HEK293 (cell line): ENCODE data around the gene DNAJB1.

Source experiments
- CTCF ChIP-seq: fragments of 450-650 bp; formaldehyde crosslinking; IDR thresholded peaks from 2 replicates; pipeline ENCODE4 v1.5.1; 2016; ENCODE audit warnings: missing biosample characterization, missing genetic modification characterization
- INSM2 ChIP-seq: fragments of 450-650 bp; formaldehyde crosslinking; IDR thresholded peaks from 2 replicates; pipeline ENCODE4 v1.5.1; 2016; ENCODE audit warnings: missing biosample characterization, missing genetic modification characterization
- REPIN1 ChIP-seq: fragments of 450-650 bp; formaldehyde crosslinking; IDR thresholded peaks from 2 replicates; pipeline ENCODE4 v1.5.1; 2017; ENCODE audit warnings: missing biosample characterization, missing genetic modification characterization, low read depth
- TSHZ1 ChIP-seq: fragments of 450-650 bp; formaldehyde crosslinking; IDR thresholded peaks from 2 replicates; pipeline ENCODE4 v1.5.1; 2016; ENCODE audit warnings: missing biosample characterization, missing genetic modification characterization, borderline replicate concordance
- ZBTB10 ChIP-seq: fragments of 450-650 bp; formaldehyde crosslinking; IDR thresholded peaks from 2 replicates; pipeline ENCODE4 v1.5.1; 2016; ENCODE audit warnings: missing biosample characterization, missing genetic modification characterization
- ZNF341 ChIP-seq: fragments of 450-650 bp; formaldehyde crosslinking; IDR thresholded peaks from 2 replicates; pipeline ENCODE4; 2016; ENCODE audit warnings: low read depth, missing biosample characterization, missing genetic modification characterization
- ZNF366 ChIP-seq: fragments of 450-650 bp; formaldehyde crosslinking; conservative IDR thresholded peaks from 2 replicates; pipeline ENCODE4 v1.5.1; 2016; ENCODE audit warnings: missing biosample characterization, missing genetic modification characterization
- ZNF544 ChIP-seq: fragments of 450-650 bp; formaldehyde crosslinking; IDR thresholded peaks from 2 replicates; pipeline ENCODE4 v1.5.0; 2017; ENCODE audit warnings: missing biosample characterization, missing genetic modification characterization
- ZNF677 ChIP-seq: fragments of 450-650 bp; IDR thresholded peaks from 2 replicates; pipeline ENCODE4 v1.5.0; 2018; ENCODE audit warnings: missing biosample characterization, mild to moderate bottlenecking, missing genetic modification characterization, moderate library complexity
- TF ChIP-seq, protein P1 (sequence below): fragments of 450-650 bp; formaldehyde crosslinking; IDR thresholded peaks from 2 replicates; pipeline ENCODE4 v1.5.1; 2016; ENCODE audit warnings: missing biosample characterization, missing genetic modification characterization
- TF ChIP-seq, protein P2 (sequence below): fragments of 450-650 bp; formaldehyde crosslinking; IDR thresholded peaks from 2 replicates; pipeline ENCODE4 v1.5.1; 2016; ENCODE audit warnings: missing biosample characterization, missing genetic modification characterization
- TF ChIP-seq, protein P3 (sequence below): fragments of 450-650 bp; formaldehyde crosslinking; IDR thresholded peaks from 2 replicates; pipeline ENCODE4 v1.5.1; 2016; ENCODE audit warnings: missing biosample characterization, missing genetic modification characterization

DNAJB1 gene

GRCh38 chr19:14473073-14473977 is 44.9 kb downstream of the DNAJB1 start (continued):
- no peak for TF ChIP-seq TSHZ1 (tag by site-specific recombination)
- TF ChIP-seq, protein P1, sequence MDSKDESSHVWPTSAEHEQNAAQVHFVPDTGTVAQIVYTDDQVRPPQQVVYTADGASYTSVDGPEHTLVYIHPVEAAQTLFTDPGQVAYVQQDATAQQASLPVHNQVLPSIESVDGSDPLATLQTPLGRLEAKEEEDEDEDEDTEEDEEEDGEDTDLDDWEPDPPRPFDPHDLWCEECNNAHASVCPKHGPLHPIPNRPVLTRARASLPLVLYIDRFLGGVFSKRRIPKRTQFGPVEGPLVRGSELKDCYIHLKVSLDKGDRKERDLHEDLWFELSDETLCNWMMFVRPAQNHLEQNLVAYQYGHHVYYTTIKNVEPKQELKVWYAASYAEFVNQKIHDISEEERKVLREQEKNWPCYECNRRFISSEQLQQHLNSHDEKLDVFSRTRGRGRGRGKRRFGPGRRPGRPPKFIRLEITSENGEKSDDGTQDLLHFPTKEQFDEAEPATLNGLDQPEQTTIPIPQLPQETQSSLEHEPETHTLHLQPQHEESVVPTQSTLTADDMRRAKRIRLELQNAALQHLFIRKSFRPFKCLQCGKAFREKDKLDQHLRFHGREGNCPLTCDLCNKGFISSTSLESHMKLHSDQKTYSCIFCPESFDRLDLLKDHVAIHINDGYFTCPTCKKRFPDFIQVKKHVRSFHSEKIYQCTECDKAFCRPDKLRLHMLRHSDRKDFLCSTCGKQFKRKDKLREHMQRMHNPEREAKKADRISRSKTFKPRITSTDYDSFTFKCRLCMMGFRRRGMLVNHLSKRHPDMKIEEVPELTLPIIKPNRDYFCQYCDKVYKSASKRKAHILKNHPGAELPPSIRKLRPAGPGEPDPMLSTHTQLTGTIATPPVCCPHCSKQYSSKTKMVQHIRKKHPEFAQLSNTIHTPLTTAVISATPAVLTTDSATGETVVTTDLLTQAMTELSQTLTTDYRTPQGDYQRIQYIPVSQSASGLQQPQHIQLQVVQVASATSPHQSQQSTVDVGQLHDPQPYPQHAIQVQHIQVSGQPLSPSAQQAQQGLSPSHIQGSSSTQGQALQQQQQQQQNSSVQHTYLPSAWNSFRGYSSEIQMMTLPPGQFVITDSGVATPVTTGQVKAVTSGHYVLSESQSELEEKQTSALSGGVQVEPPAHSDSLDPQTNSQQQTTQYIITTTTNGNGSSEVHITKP (tag by site-specific recombination), result no peak
- TF ChIP-seq CTCF (tag by site-specific recombination), result 0 out of 2 replicates have a peak, but pooled peaks have one; percentile 9
- no peak for TF ChIP-seq ZNF677
- TF ChIP-seq ZNF544, result no peak
- no peak for TF ChIP-seq REPIN1 (tag by site-specific recombination)
- TF ChIP-seq, protein P2, sequence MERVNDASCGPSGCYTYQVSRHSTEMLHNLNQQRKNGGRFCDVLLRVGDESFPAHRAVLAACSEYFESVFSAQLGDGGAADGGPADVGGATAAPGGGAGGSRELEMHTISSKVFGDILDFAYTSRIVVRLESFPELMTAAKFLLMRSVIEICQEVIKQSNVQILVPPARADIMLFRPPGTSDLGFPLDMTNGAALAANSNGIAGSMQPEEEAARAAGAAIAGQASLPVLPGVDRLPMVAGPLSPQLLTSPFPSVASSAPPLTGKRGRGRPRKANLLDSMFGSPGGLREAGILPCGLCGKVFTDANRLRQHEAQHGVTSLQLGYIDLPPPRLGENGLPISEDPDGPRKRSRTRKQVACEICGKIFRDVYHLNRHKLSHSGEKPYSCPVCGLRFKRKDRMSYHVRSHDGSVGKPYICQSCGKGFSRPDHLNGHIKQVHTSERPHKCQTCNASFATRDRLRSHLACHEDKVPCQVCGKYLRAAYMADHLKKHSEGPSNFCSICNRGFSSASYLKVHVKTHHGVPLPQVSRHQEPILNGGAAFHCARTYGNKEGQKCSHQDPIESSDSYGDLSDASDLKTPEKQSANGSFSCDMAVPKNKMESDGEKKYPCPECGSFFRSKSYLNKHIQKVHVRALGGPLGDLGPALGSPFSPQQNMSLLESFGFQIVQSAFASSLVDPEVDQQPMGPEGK, result 0 out of 2 replicates have a peak, but pooled peaks have one; percentile 42
- TF ChIP-seq, protein P3, sequence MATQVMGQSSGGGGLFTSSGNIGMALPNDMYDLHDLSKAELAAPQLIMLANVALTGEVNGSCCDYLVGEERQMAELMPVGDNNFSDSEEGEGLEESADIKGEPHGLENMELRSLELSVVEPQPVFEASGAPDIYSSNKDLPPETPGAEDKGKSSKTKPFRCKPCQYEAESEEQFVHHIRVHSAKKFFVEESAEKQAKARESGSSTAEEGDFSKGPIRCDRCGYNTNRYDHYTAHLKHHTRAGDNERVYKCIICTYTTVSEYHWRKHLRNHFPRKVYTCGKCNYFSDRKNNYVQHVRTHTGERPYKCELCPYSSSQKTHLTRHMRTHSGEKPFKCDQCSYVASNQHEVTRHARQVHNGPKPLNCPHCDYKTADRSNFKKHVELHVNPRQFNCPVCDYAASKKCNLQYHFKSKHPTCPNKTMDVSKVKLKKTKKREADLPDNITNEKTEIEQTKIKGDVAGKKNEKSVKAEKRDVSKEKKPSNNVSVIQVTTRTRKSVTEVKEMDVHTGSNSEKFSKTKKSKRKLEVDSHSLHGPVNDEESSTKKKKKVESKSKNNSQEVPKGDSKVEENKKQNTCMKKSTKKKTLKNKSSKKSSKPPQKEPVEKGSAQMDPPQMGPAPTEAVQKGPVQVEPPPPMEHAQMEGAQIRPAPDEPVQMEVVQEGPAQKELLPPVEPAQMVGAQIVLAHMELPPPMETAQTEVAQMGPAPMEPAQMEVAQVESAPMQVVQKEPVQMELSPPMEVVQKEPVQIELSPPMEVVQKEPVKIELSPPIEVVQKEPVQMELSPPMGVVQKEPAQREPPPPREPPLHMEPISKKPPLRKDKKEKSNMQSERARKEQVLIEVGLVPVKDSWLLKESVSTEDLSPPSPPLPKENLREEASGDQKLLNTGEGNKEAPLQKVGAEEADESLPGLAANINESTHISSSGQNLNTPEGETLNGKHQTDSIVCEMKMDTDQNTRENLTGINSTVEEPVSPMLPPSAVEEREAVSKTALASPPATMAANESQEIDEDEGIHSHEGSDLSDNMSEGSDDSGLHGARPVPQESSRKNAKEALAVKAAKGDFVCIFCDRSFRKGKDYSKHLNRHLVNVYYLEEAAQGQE (tag by site-specific recombination), result no peak
- 0 out of 2 replicates have a peak, but pooled peaks have one; percentile 43 for TF ChIP-seq ZBTB10 (tag by site-specific recombination)
- no peak for TF ChIP-seq ZNF366
- TF ChIP-seq INSM2, result no peak
- no peak for TF ChIP-seq ZNF341 (tag by site-specific recombination)
